Neutrophil (primary cell): ENCODE results near the gene TMEM220.

Experiments
- H3K27ac ChIP-seq: fragments of 200-600 bp; sonication (generic); 2 replicates; pipeline ENCODE4 v1.5.1; 2016; ENCODE audit warnings: mild to moderate bottlenecking, moderate library complexity
- H3K27me3 ChIP-seq: fragments of 200-600 bp; sonication (generic); 2 replicates; pipeline ENCODE4 v1.6.0; 2016; ENCODE audit warnings: mild to moderate bottlenecking
- H3K36me3 ChIP-seq: fragments of 200-600 bp; sonication (generic); 2 replicates; pipeline ENCODE4 v1.5.1; 2017
- H3K4me1 ChIP-seq, 2 experiments: fragments of 200-600 bp in 1 of 2; sonication (generic) in 1 of 2; 1 replicate in 1 of 2; 2 replicates in 1 of 2; pipeline versions ENCODE4 v1.5.1 to v1.6.1; 2013 to 2016; ENCODE audit warnings: low read depth in 1 of 2, low read length in 1 of 2, mild to moderate bottlenecking in 1 of 2, moderate library complexity in 1 of 2; ENCODE audit not compliant: control insufficient read depth in 1 of 2, insufficient read depth in 1 of 2
- H3K4me3 ChIP-seq, 2 experiments: fragments of 200-600 bp in 1 of 2; sonication (generic) in 1 of 2; 1 replicate in 1 of 2; 2 replicates in 1 of 2; pipeline ENCODE4 v1.5.1; 2013 to 2016; ENCODE audit warnings: low read depth in 1 of 2, low read length in 1 of 2, mild to moderate bottlenecking in 1 of 2, moderate library complexity in 1 of 2
- H3K9me3 ChIP-seq: fragments of 200-600 bp; sonication (generic); 2 replicates; pipeline ENCODE4 v1.5.1; 2016
- CTCF ChIP-seq: fragments of 200-600 bp; sonication (generic); IDR thresholded peaks from 2 replicates; pipeline ENCODE4 v1.5.1; 2016; ENCODE audit warnings: antibody characterized with exemption

TMEM220 gene

GRCh38 chr17:10769840-10770239 is 40.0 kb upstream of the TMEM220 start:
- Histone ChIP-seq H3K4me1 (no peaks in the 10 kb centered on the region), H3K27ac (no peak overlapping the region), H3K36me3 (no peaks in the 10 kb centered on the region), H3K4me3 (no peak overlapping the region), H3K27me3 (no peaks in the 10 kb centered on the region), H3K9me3 (no peaks in the 10 kb centered on the region)
- TF ChIP-seq CTCF: no peak

GRCh38 chr17:10768750-10769251 is 39.0 kb upstream of the TMEM220 start:
- Histone ChIP-seq H3K36me3 (no peaks in the 10 kb centered on the region), H3K4me3 (no peak overlapping the region), H3K27me3 (no peaks in the 10 kb centered on the region), H3K4me1 (no peaks in the 10 kb centered on the region), H3K9me3 (no peaks in the 10 kb centered on the region), H3K27ac (no peak overlapping the region)
- no peak for TF ChIP-seq CTCF

GRCh38 chr17:10767232-10767631 is 37.4 kb upstream of the TMEM220 start:
- no peaks in the 10 kb centered on the region for H3K4me1 ChIP-seq
- no peak for TF ChIP-seq CTCF
- no peak overlapping the region for H3K27ac ChIP-seq
- no peaks in the 10 kb centered on the region for H3K27me3 ChIP-seq
- no peaks in the 10 kb centered on the region for H3K9me3 ChIP-seq
- H3K36me3 ChIP-seq: no peaks in the 10 kb centered on the region
- H3K4me3 ChIP-seq: no peak overlapping the region

- Histone ChIP-seq H3K9me3 (no peaks in the 10 kb centered on the region), H3K36me3 (no peaks in the 10 kb centered on the region), H3K4me3 (no peak overlapping the region), H3K27me3 (no peaks in the 10 kb centered on the region), H3K4me1 (no peaks in the 10 kb centered on the region), H3K27ac (no peak overlapping the region)
- TF ChIP-seq CTCF: no peak
Measured at GRCh38 chr17:10762037-10762436, 32.2 kb upstream of the TMEM220 start.

GRCh38 chr17:10761281-10761680 is 31.5 kb upstream of the TMEM220 start:
- Histone ChIP-seq H3K27ac (no peak overlapping the region), H3K27me3 (no peaks in the 10 kb centered on the region), H3K9me3 (no peaks in the 10 kb centered on the region), H3K36me3 (no peaks in the 10 kb centered on the region), H3K4me1 (no peaks in the 10 kb centered on the region), H3K4me3 (no peak overlapping the region)
- TF ChIP-seq CTCF: no peak

- no peak overlapping the region for H3K4me3 ChIP-seq
- H3K27me3 ChIP-seq: no peaks in the 10 kb centered on the region
- H3K9me3 ChIP-seq: no peaks in the 10 kb centered on the region
- H3K27ac ChIP-seq: no peak overlapping the region
- H3K36me3 ChIP-seq: no peaks in the 10 kb centered on the region
- no peaks in the 10 kb centered on the region for H3K4me1 ChIP-seq
- TF ChIP-seq CTCF: no peak
Measured at GRCh38 chr17:10758062-10758461, 28.2 kb upstream of the TMEM220 start.
